ENCODE measurements around the gene MARK3.

- TF ChIP-seq YY1 (IDR thresholded peaks at IDR 0.05; ENCODE audit: low read depth, low read length) (no peak), ZBED1 (IDR thresholded peaks at IDR 0.05; ENCODE audit: borderline replicate concordance) (no peak), NR2F1 (conservative IDR thresholded peaks at IDR 0.05) (no peak), RAD21 (IDR thresholded peaks at IDR 0.05; ENCODE audit: insufficient read depth, low read depth, low read length) (no peak), SIN3A (IDR thresholded peaks at IDR 0.05; ENCODE audit: low read depth, low read length) (no peak), EP300 (IDR thresholded peaks at IDR 0.05; ENCODE audit: borderline replicate concordance in 1 of 2, control insufficient read depth in 1 of 2, low read depth in 2 of 2, low read length in 2 of 2) (no peak), SIX5 (IDR thresholded peaks at IDR 0.05; ENCODE audit: low read depth, low read length, severe bottlenecking) (no peak)
Measured at GRCh38 chr14:103339561-103339960, 45.7 kb upstream of the MARK3 start.

Data from GM12878 (cell line).